Fibroblast of lung (primary cell): Measurements from ENCODE around the gene NPC2.

Experiments
- EZH2 ChIP-seq: IDR thresholded peaks from 2 replicates; pipeline ENCODE4 v1.5.1; 2012; ENCODE audit warnings: low read length, control low read depth, mild to moderate bottlenecking; ENCODE audit errors: missing control alignments
- TF ChIP-seq, protein P1 (sequence below), 2 donors: IDR thresholded peaks in 1 of 2; conservative IDR thresholded peaks in 1 of 2; 1 replicate in 1 of 2; 2 replicates in 1 of 2; pipeline ENCODE4 v1.5.1; 2011 to 2012; ENCODE audit warnings: low read length in 2 of 2, control low read depth in 1 of 2, inconsistent platforms in 1 of 2, low read depth in 1 of 2, mild to moderate bottlenecking in 1 of 2

DNA sequence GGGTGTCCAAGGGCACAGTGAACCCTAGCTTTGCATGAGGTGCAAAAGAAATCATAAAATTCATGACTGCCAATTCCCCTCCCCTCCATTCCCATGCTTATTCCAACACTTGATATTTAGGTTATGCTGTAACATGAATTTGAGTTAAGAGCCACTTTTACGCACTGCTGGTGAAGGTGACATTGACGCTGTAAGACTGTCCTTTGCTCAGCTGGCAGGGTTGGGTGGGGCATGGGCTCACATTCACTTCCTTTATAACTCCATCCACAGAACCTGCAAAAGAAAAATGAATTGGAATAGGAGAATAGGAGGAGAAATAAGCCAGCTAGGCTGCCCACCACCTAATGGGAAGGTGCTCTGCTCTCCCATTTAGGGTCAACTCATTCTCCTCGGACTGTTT lies 6.9 kb downstream of the NPC2 start:
- TF ChIP-seq, protein P1, sequence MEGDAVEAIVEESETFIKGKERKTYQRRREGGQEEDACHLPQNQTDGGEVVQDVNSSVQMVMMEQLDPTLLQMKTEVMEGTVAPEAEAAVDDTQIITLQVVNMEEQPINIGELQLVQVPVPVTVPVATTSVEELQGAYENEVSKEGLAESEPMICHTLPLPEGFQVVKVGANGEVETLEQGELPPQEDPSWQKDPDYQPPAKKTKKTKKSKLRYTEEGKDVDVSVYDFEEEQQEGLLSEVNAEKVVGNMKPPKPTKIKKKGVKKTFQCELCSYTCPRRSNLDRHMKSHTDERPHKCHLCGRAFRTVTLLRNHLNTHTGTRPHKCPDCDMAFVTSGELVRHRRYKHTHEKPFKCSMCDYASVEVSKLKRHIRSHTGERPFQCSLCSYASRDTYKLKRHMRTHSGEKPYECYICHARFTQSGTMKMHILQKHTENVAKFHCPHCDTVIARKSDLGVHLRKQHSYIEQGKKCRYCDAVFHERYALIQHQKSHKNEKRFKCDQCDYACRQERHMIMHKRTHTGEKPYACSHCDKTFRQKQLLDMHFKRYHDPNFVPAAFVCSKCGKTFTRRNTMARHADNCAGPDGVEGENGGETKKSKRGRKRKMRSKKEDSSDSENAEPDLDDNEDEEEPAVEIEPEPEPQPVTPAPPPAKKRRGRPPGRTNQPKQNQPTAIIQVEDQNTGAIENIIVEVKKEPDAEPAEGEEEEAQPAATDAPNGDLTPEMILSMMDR (conservative IDR thresholded peaks at IDR 0.05 in 1 of 2, IDR thresholded peaks at IDR 0.05 in 1 of 2; ENCODE audit: low read depth in 1 of 2, low read length in 2 of 2) = no peak
- TF ChIP-seq EZH2 = no peak
